GM18861 (cell line): ENCODE results near the gene RNU5D-1.
"Not testable (repeated sequence)": the region's sequence is repeated elsewhere in the genome, so short reads cannot be mapped to it uniquely, and the experiment has no call there.

Experiments used
- ATAC-seq: cut with Tn5 transposase; IDR thresholded peaks from one replicate; pipeline ENCODE4 v1.9.1; 2021; ENCODE audit not compliant: unreplicated experiment

The RNU5D-1 gene

GRCh38 chr1:44730741-44731512, at the start of gene RNU5D-1:
Gene RNU5D-1, minus strand, starts transcription at chr1:44731170.
- ATAC-seq = peak; percentile 51

DNA sequence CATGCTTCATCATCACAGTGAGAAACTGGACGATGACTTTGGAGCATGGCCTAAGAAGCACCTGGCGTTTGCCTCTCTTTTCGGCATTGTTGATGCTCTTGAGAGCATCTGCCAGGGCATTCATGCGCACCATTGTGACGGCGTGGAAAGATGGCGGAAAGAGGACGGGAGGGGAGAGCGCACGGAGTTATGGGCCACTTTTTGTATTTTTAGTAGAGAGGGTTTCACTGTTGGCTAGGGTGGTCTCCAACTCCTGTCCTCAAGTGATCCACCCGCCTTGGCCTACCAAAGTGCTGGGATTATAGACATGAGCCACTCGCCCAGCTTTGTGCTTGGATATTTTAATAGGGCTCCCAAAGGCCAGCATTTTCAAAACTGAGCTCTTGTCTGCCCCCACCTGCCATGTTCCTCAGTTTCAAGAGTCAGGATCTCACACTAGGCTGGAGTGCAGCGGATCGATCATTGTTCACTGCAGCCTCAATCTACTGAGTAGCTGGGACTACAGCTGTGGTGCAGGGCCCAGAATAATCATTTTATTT, 49.7 kb upstream of the RNU5D-1 start:
- ATAC-seq = no peak

DNA sequence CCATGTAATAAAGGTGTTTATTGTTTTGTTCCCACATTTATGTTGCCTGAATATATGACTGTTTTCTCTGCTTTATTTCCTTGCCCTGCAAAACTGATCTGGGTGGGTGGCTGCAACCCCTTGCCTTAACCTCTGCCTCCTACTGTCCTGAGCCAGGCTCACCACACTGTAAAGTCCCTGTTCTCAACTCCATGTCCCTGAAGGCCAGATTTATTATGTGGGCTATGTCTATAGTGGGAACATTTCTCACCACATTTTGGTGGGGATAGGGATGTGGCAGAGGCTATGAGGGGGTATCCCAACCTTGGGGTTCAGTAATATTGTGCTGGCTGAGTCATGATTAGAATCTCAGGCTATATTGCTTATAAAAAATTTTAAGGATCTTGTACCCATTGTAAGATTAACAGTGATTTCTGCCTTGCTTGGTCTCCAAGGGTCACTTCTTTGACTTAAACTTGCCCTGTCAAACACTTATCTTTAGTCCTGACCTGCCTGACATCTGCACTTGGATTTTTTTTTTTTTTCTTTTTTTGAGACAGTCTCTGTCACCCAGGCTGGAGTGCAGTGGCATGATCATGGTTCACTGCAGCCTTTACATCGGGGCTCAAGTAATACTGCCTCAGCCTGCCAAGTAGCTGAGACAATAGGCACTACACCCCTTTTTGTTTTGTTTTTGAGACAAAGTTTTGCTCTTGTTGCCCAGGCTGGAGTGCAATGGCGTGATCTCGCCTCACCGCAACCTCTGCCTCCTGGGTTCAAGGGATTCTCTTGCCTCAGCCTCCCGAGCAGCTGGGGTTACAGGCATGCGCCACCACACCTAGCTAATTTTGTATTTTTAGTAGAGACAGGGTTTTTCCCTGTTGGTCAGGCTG, 48.0 kb upstream of the RNU5D-1 start:
- no peak for ATAC-seq

GRCh38 chr1:44777969-44778635, 47.1 kb upstream of the RNU5D-1 start:
- no peak for ATAC-seq

GRCh38 chr1:44777547-44777946, 46.6 kb upstream of the RNU5D-1 start:
- no peak for ATAC-seq

- no peak for ATAC-seq
Observed at GRCh38 chr1:44776730-44777068, 45.7 kb upstream of the RNU5D-1 start.

DNA sequence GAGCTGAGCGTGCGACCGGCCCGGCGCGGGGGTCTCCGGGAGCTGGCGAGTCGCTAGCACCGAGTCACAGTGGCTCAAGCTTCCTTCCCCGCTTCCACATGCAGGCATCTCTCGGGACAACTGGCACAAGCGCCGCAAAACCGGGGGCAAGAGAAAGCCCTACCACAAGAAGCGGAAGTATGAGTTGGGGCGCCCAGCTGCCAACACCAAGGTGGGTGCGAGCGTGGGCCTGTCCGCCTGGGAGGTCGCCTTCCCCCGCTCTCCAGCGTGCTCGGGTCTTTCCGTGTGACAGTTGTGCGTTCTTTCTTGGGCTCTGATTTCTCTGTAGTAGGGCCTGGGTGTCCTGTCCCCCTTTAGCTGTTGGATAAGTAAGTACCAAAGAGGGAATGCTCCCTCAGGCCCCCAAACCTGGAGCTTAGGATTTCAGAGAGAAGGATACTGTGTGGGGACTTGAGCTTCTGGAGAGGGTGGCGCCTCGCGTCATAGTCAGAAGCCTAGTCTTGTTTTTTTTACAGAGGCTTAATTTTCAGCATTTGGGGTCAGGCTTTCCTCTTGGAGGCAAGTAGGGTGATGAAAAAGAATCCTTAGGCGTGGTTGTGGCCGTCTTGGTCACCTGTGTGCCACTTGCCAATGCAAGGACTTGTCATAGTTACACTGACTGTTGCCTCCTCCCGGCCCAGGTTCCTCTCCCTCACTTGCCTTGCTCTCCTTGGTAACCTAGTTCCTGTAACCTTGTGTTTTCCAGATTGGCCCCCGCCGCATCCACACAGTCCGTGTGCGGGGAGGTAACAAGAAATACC, 45.2 kb upstream of the RNU5D-1 start:
- ATAC-seq = no peak

DNA sequence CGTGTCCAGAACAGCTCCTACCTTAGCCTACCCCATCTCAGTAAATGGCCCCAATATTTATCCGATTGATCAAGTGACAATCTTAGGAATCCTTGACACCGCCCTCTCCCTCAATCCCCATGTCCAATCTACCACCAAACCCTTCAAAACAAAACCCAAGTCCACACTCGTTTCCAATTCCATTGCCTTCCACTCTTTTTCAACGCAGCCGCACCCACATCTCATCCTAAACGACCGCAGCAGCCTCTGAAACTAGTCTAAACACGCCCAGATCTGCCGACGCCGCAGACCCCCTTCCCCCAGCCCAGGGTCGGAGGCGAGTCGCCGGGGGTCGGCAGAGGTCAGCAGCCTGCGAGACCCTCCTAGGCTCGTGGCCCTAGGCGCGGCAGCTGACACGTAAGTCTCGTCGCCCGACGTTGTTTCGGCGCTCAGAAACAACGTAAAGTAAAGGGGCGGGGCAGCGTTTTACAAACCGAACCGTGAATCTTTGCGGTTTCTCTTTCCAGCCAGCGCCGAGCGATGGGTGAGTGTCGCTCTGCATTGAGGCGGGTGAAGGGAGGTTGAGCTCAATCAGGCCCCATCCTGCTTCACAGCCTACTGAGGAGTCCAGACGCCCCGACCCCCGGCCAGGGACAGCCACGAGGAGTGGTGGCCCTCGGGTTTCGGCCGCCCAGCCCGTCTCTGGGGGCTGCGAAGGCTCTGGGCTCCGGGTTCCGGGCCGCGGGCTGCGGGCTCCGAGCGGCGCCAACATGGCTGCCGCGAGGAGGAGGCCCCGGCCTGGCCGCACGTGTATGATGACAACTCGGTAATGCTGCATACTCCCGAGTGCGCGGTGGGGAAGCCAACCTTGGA, 44.3 kb upstream of the RNU5D-1 start, which contains the start of gene RPS8:
Gene RPS8 (plus strand): TSS at position 463 of the 852 bp plus-strand sequence. CDS start 57 bp downstream, at position 520.
- ATAC-seq = peak; percentile 69

- ATAC-seq = not testable (repeated sequence)
Observed at GRCh38 chr1:44766421-44766820, 35.5 kb upstream of the RNU5D-1 start.

DNA sequence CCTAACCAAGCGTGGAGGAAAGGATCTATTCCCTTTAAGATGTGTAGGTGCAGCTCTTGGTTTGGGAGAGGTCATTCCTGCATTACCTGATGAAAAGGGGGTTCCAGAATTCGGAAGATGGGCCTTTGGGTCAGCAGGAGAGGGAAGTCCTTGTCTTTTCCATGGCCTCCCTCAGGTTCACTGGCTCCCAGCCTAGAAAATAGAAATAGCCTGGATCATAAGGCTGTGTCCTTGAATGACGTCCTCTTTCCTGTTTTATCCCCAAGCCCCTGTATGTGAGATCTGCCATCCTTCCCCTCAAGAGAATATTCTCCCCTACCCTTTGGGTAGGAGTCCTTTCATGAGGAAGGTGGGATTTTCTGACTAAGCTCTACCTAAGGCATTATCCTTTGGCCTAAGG, 29.9 kb upstream of the RNU5D-1 start:
- no peak for ATAC-seq

GRCh38 chr1:44759077-44759476, 28.1 kb upstream of the RNU5D-1 start:
- ATAC-seq = no peak

GRCh38 chr1:44757420-44757819, 26.4 kb upstream of the RNU5D-1 start:
- ATAC-seq = peak; percentile 64

DNA sequence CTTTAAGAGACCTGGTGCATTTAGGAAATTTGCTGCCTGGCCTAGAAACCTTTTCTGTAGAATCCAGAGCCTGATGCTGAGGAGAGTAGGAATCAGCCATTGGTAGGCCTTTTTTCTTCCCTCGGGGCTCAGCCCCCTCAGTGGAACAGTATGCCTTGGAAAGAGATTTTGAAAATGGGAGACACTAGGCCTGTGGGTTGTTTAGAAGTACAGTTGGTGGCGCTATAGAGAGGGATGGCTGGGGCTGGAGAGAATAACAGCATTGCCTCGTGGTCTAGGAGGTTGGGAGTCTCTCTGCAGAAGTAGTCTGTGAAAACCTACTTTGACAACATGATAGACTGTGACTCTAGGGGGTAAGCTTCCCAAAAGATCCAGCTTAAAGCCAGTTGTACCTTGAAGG, 16.9 kb upstream of the RNU5D-1 start:
- no peak for ATAC-seq

DNA sequence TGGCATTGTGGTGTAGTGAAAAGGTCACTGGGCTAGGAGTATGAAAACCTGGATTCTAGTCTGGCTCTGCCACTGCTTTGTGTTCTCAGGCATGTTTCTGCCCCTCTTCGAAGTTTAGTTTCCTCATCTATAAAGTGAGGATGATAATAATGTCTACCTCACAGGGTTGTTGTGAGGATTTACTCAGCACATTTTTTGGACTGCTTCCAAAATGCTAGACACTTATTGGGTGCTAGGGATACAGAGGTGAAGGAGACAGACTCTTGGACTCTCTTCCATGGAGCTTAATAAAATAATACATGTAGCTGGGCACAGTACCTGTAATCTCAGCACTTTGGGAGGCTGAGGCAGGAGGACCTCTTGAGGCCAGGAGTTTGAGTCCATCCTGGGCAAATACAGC, 12.2 kb upstream of the RNU5D-1 start:
- no peak for ATAC-seq

- no peak for ATAC-seq
Observed at GRCh38 chr1:44740179-44740617, 9.2 kb upstream of the RNU5D-1 start.

GRCh38 chr1:44739307-44740178, 8.6 kb upstream of the RNU5D-1 start, which contains the start of gene KIF2C:
Gene KIF2C, plus strand, starts transcription at chr1:44739837. Its CDS starts 96 bp downstream, at chr1:44739933.
- ATAC-seq = peak; percentile 96

GRCh38 chr1:44738953-44739306, 8.0 kb upstream of the RNU5D-1 start:
- ATAC-seq = not testable (repeated sequence)

- no peak for ATAC-seq
Observed at GRCh38 chr1:44735992-44736391, 5.0 kb upstream of the RNU5D-1 start.
